Gastrocnemius medialis (tissue), 4 donors: ENCODE results near the gene INPPL1. TPM values are rescaled to one million over a fixed set of nuclear protein-coding genes. Genes with fewer than 3 reads are reported as not detected.
"Not testable (repeated sequence)": the region's sequence is repeated elsewhere in the genome, so short reads cannot be mapped to it uniquely, and the experiment has no call there.

ENCODE experiments used
- ATAC-seq, 2 donors: fragments of 150-250 bp; one replicate each; pipeline ENCODE4 v1.9.1; 2016
- DNase-seq, 2 donors: peaks; one replicate each; pipeline ENCODE4 v3.0.0-alpha.2; 2019
- H3K27ac ChIP-seq, 4 donors: fragments of 200-600 bp; sonication (generic); 1 replicate in 1 of 4; 2 replicates in 3 of 4; pipeline ENCODE4 v1.5.1; 2016 to 2018; ENCODE audit warnings: mild to moderate bottlenecking in 2 of 4, moderate library complexity in 1 of 4
- H3K27me3 ChIP-seq, 3 donors: fragments of 200-600 bp; sonication (generic) in 2 of 3; 1 replicate in 1 of 3; 2 replicates in 2 of 3; pipeline versions ENCODE4 v1.5.1 to v1.6.0; 2016 to 2019; ENCODE audit warnings: mild to moderate bottlenecking in 1 of 3, moderate library complexity in 1 of 3
- H3K36me3 ChIP-seq, 2 donors: fragments of 200-600 bp; sonication (generic) in 1 of 2; one replicate each; pipeline ENCODE4 v1.5.1; 2017 to 2018
- H3K4me1 ChIP-seq, 2 donors: fragments of 200-600 bp; sonication (generic) in 1 of 2; one replicate each; pipeline ENCODE4 v1.5.1; 2016 to 2017; ENCODE audit warnings: mild to moderate bottlenecking in 2 of 2
- H3K4me3 ChIP-seq, 4 donors: fragments of 200-600 bp; sonication (generic) in 3 of 4; 1 replicate in 1 of 4; 2 replicates in 3 of 4; pipeline ENCODE4 v1.5.1; 2016 to 2019; ENCODE audit warnings: mild to moderate bottlenecking in 2 of 4
- H3K9me3 ChIP-seq, 3 donors: fragments of 200-600 bp; sonication (generic) in 2 of 3; 1 replicate in 1 of 3; 2 replicates in 2 of 3; pipeline ENCODE4 v1.5.1; 2016 to 2019
- POLR2A ChIP-seq, 2 donors: fragments of 450-650 bp; IDR thresholded peaks; one replicate each; pipeline ENCODE4 v1.6.1; 2017; ENCODE audit warnings: antibody characterized with exemption in 2 of 2, mild to moderate bottlenecking in 2 of 2, moderate library complexity in 2 of 2
- in situ Hi-C, 4 donors: fragments of 200-750 bp; cut with MboI; loops; one replicate each; pipeline versions ENCODE4 v1.15.0 to v1.8.0; 2017; ENCODE audit warnings: low sequenced_read_pairs in 4 of 4
- intact Hi-C: fragments of 100-400 bp; cut with DNase I; formaldehyde crosslinking; loops from one replicate; pipeline ENCODE4 v1.15.1; 2023; ENCODE audit warnings: low total_unique reads
- total RNA-seq, 4 donors: library from RNA; depleted of rRNA; stranded (reverse); fragments of >200 nt; gene quantifications; one replicate each; pipeline versions ENCODE4 v1.1.0 to v1.2.3, GENCODE V29; 2016
- TF ChIP-seq, protein P1 (sequence below), 5 experiments: fragments of 450-650 bp in 3 of 5; fragments of 200-600 bp in 2 of 5; sonication (generic) in 2 of 5; IDR thresholded peaks in 4 of 5; conservative IDR thresholded peaks in 1 of 5; 1 replicate in 4 of 5; 2 replicates in 1 of 5; pipeline ENCODE4 v1.5.1; 2016 to 2019; ENCODE audit warnings: antibody characterized with exemption in 5 of 5, mild to moderate bottlenecking in 3 of 5, moderate library complexity in 3 of 5

Gene INPPL1
- total RNA-seq, 4 donors from 2014 or later, result 75.6 to 112 (median 107) TPM

DNA sequence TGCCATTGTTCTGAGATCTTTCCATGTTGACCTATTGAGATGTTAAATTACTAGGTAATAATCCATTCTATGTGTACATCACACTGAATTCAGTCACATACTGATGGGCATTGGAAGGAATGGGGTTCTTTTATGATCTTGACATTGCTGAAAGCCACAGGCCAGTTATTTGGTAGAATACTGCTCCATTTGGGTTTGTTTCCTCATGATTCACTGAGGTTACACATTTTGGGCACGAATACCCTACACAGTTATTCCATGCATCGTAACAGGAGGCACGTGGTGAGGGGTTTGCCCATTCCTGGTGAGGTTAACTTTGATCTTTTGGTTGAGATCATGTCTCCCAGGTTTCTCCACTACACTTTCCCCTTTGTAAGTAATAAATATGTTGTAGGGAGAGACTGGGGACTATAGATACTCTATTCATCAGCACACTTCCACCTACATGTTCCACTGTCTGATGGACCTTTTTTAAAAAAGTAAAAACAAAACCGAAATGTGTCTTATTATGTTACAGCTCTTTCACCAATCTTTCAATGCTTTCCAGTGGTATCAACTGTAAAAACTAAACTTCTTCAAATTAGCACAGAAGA lies 44.7 kb upstream of the INPPL1 start:
- no peak overlapping the region for H3K27ac ChIP-seq
- ATAC-seq (no peak), DNase-seq (no peak)
- H3K27me3 ChIP-seq, result no peaks in the 10 kb centered on the region
- no peak overlapping the region for H3K4me3 ChIP-seq
- in situ Hi-C loops, result no loop called here
- no peak for TF ChIP-seq POLR2A (IDR thresholded peaks at IDR 0.05)
- TF ChIP-seq, protein P1, sequence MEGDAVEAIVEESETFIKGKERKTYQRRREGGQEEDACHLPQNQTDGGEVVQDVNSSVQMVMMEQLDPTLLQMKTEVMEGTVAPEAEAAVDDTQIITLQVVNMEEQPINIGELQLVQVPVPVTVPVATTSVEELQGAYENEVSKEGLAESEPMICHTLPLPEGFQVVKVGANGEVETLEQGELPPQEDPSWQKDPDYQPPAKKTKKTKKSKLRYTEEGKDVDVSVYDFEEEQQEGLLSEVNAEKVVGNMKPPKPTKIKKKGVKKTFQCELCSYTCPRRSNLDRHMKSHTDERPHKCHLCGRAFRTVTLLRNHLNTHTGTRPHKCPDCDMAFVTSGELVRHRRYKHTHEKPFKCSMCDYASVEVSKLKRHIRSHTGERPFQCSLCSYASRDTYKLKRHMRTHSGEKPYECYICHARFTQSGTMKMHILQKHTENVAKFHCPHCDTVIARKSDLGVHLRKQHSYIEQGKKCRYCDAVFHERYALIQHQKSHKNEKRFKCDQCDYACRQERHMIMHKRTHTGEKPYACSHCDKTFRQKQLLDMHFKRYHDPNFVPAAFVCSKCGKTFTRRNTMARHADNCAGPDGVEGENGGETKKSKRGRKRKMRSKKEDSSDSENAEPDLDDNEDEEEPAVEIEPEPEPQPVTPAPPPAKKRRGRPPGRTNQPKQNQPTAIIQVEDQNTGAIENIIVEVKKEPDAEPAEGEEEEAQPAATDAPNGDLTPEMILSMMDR (IDR thresholded peaks at IDR 0.05 in 4 of 5, conservative IDR thresholded peaks at IDR 0.05 in 1 of 5), result no peak
- H3K4me1 ChIP-seq, result no peaks in the 10 kb centered on the region
- H3K9me3 ChIP-seq, result no peaks in the 10 kb centered on the region
- intact Hi-C loops, result no loop called here
- H3K36me3 ChIP-seq, result no peaks in the 10 kb centered on the region

DNA sequence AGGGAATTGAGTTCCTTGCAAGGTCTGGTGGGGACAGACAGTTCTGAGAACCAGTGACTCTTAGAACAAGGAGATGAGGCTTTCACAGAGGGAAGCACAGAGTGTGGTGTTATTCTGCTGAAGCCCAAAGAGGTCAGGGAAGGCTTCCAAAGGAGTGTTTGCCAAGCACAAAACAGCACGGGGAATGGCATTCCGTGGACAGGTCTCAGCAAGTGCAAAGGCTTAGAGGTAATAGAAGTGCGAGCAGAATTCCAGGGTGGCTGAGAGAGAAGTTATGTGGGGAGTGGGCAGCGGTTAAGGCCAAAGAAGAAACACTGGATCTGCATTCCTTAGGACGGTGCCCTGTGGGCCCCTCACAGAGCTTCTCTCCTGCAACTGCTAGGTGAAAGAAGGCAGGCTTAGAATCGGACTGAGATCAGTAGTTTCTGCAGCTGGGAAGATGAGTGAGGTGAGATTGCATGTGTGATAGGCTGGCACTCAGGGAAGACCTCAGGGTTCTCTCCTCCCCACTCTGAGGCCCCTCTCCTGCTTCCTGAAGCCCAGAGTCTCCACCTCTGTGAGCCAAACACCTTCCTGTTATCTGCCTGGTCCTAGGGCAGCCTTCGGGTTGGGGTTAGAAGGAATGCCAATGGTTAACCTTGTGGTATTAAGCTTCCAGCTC lies 43.5 kb upstream of the INPPL1 start:
- H3K4me3 ChIP-seq, H3K9me3 ChIP-seq, DNase-seq, H3K27me3 ChIP-seq, H3K36me3 ChIP-seq, in situ Hi-C loops, ATAC-seq, H3K27ac ChIP-seq, intact Hi-C loops, H3K4me1 ChIP-seq: not testable (repeated sequence)

DNA sequence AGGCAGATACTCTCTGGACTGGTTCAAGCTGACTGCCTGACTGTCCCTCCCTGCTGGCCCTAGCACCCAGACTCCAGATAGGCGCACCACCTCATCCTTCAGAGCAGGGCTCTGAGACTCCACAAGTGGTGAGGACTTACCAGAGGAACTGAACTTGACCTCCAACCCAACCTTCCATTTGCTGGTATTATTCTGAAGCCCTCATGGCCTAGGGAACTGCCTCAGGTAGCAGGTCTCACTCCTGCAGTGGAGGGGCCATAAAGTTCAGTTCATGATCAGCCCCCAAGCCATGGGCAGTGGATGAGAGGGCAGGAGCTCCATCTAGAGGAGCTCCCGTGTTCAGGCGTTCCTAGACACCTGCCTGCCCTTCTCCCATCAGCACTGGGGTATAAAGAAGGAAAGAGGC lies 43.0 kb upstream of the INPPL1 start:
- H3K4me3 ChIP-seq, H3K4me1 ChIP-seq, H3K27me3 ChIP-seq, H3K36me3 ChIP-seq, intact Hi-C loops, DNase-seq, H3K9me3 ChIP-seq, H3K27ac ChIP-seq, ATAC-seq, in situ Hi-C loops: not testable (repeated sequence)

DNA sequence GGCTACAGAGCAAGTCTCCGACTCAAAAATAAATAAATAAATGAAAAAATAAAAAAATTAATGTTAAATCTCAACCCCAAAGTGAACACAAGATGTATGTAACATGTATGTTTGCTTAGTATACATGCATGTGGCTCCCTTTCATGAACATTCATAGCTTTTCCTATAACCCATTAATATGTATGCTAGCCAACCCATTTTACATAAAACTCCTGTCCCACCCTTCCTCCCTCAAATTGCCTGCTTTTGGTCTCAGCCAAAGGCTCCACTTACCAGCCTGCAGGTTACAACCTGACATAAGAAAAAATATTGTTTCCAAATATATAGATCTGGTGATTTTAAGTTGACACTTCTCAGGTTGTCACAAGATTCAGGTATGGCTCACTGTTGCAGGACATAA lies 36.3 kb upstream of the INPPL1 start:
- DNase-seq, result no peak
- Histone ChIP-seq H3K27ac (no peak overlapping the region), H3K27me3 (no peaks in the 10 kb centered on the region), H3K36me3 (no peaks in the 10 kb centered on the region), H3K9me3 (no peaks in the 10 kb centered on the region), H3K4me1 (no peaks in the 10 kb centered on the region), H3K4me3 (no peak overlapping the region)
- in situ Hi-C loops, result no loop called here
- TF ChIP-seq POLR2A (IDR thresholded peaks at IDR 0.05), result no peak
- TF ChIP-seq, protein P1 (IDR thresholded peaks at IDR 0.05 in 4 of 5, conservative IDR thresholded peaks at IDR 0.05 in 1 of 5), result no peak
- no peak for ATAC-seq
- intact Hi-C loops, result no loop called here

DNA sequence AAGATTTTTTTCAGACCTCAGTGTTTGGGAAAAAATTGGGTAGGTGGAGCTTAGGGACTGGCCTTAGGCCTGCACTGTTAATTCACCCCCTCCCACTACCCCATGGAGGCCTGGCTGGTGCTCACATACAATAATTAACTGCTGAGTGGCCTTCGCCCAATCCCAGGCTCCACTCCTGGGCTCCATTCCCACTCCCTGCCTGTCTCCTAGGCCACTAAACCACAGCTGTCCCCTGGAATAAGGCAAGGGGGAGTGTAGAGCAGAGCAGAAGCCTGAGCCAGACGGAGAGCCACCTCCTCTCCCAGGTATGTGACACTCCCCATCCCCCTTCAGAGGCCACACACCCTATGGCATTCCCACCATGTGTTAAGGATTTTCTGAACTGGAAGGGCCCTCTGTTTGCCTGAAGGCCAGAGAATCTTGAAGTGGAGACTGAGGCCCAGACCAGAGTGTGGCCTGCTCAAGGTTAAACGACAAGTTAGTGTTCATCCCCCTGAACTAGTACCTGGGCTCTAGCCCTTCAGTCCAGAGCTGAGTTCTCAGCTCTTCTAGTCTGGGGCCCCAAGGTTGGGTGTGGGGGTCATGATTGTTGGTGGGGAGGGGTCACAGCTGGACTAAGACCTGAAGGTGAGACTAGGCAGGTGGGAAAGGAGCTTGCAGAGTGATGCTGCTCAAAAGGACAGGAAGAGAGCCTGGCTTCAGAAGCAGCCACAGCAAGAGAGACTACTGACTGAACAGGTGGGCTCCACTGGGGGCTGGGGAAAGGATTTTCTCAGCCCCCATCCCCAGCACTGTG lies 34.9 kb upstream of the INPPL1 start:
- in situ Hi-C loops, result no loop called here
- ATAC-seq, result no peak
- Histone ChIP-seq H3K4me1 (no peaks in the 10 kb centered on the region), H3K27me3 (no peaks in the 10 kb centered on the region), H3K9me3 (no peaks in the 10 kb centered on the region), H3K27ac (no peak overlapping the region), H3K36me3 (no peaks in the 10 kb centered on the region), H3K4me3 (no peak overlapping the region)
- intact Hi-C loops, result no loop called here
- DNase-seq, result no peak
- TF ChIP-seq, protein P1 (IDR thresholded peaks at IDR 0.05 in 4 of 5, conservative IDR thresholded peaks at IDR 0.05 in 1 of 5), result no peak
- TF ChIP-seq POLR2A (IDR thresholded peaks at IDR 0.05), result no peak
